ENCODE data around the gene WDR37. TPM values are rescaled to one million over a fixed set of nuclear protein-coding genes. Genes with fewer than 3 reads are reported as not detected.

WDR37 gene
- total RNA-seq, 1 experiment from 2014 or later, result 14.2 TPM

DNA sequence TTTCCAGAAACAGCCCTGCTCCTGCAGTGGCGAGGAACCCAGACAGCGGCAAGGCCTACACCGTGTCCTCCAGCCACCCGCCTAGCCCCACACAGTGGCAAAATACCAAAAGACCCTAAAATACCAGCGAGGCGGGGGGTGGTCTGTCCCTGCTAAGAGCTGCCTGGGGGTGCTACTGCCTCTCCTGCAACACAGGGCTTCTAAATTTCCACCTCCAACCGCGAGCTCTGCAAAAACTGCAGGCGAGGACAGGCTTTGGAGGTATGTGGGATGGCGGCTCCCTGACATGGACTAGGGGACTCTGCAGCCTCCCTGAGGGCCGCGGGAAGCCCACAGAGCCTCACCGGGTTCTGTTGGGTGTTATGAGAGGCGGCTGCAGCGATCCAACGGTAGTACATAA, 122.3 kb downstream of the WDR37 start:
- POLR2A ChIA-PET, result no interaction called here

DNA sequence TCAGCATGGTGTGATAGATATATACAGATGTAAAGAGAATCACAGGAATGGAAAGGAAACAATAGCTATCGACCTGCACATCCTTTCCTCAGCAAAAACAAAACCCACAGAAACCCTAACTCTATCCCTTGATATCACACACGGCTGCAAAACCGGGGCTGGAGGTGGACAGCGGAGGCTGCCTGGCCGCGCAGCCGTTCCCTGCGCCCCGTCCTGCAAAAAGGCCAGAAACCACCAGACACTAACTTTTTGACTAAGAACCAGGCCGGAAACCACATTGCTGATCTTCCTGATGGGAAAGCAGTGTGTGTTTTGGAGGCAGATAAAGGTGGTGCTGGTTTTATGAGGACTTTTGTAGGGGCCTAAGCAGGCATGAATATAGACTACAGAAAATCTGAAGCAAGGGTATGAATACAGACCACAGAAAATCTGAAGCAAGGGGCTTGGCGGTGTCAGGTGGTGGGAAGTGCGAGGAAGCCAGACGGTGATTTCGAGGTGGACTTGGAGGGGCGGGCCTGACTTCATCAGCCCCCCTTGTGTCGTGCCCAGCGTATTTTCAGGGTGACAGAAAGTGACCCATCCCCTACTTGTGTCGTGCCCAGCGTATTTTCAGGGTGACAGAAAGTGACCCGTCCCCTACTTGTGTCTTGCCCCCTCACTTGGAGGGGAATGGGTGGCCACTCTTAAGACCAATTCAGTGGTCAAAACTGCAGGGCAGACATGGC, 123.3 kb downstream of the WDR37 start:
- intact Hi-C loops (cut with micrococcal nuclease), result no loop called here
- Mint-ChIP-seq H3K27me3 (ENCODE audit: insufficient read depth, unreplicated experiment) (peaks cover 33% of the 10 kb centered on the region), H3K27ac (ENCODE audit: low read depth, unreplicated experiment) (no peak overlapping the region), H3K36me3 (ENCODE audit: insufficient read depth, unreplicated experiment) (no peaks in the 10 kb centered on the region), H3K4me3 (ENCODE audit: unreplicated experiment) (no peak overlapping the region), H3K4me1 (ENCODE audit: insufficient read depth, unreplicated experiment) (no peaks in the 10 kb centered on the region), H3K9me3 (ENCODE audit: unreplicated experiment) (no peaks in the 10 kb centered on the region)
- ChIA-PET CTCF (interaction anchor here (0.6 kb wide), 1 partner anchor 1841 kb away, joined by 3 read pairs; no protein-coding TSS in a partner anchor), POLR2A (interaction anchor here (0.6 kb wide), 1 partner anchor 1848 kb away, joined by 3 read pairs; no protein-coding TSS in a partner anchor)
- DNase-seq (ENCODE audit: unreplicated experiment), result no peak
- TF ChIP-seq, protein P1, sequence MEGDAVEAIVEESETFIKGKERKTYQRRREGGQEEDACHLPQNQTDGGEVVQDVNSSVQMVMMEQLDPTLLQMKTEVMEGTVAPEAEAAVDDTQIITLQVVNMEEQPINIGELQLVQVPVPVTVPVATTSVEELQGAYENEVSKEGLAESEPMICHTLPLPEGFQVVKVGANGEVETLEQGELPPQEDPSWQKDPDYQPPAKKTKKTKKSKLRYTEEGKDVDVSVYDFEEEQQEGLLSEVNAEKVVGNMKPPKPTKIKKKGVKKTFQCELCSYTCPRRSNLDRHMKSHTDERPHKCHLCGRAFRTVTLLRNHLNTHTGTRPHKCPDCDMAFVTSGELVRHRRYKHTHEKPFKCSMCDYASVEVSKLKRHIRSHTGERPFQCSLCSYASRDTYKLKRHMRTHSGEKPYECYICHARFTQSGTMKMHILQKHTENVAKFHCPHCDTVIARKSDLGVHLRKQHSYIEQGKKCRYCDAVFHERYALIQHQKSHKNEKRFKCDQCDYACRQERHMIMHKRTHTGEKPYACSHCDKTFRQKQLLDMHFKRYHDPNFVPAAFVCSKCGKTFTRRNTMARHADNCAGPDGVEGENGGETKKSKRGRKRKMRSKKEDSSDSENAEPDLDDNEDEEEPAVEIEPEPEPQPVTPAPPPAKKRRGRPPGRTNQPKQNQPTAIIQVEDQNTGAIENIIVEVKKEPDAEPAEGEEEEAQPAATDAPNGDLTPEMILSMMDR (IDR thresholded peaks at IDR 0.05; ENCODE audit: unreplicated experiment), result no peak
- BruUV-seq (replicated peaks), result no TSS peak

More for the DNA sequence above, 122.3 kb downstream of the WDR37 start:
- Mint-ChIP-seq H3K4me1 (ENCODE audit: insufficient read depth, unreplicated experiment) (no peaks in the 10 kb centered on the region), H3K9me3 (ENCODE audit: unreplicated experiment) (no peaks in the 10 kb centered on the region), H3K27ac (ENCODE audit: low read depth, unreplicated experiment) (no peak overlapping the region), H3K4me3 (ENCODE audit: unreplicated experiment) (no peak overlapping the region), H3K36me3 (ENCODE audit: insufficient read depth, unreplicated experiment) (no peaks in the 10 kb centered on the region), H3K27me3 (ENCODE audit: insufficient read depth, unreplicated experiment) (peaks cover 26% of the 10 kb centered on the region)
- CTCF ChIA-PET, result no interaction called here
- intact Hi-C loops (cut with micrococcal nuclease), result no loop called here
- TF ChIP-seq, protein P1 (IDR thresholded peaks at IDR 0.05; ENCODE audit: unreplicated experiment), result no peak
- no peak for DNase-seq (ENCODE audit: unreplicated experiment)
- BruUV-seq (replicated peaks), result no TSS peak

DNA sequence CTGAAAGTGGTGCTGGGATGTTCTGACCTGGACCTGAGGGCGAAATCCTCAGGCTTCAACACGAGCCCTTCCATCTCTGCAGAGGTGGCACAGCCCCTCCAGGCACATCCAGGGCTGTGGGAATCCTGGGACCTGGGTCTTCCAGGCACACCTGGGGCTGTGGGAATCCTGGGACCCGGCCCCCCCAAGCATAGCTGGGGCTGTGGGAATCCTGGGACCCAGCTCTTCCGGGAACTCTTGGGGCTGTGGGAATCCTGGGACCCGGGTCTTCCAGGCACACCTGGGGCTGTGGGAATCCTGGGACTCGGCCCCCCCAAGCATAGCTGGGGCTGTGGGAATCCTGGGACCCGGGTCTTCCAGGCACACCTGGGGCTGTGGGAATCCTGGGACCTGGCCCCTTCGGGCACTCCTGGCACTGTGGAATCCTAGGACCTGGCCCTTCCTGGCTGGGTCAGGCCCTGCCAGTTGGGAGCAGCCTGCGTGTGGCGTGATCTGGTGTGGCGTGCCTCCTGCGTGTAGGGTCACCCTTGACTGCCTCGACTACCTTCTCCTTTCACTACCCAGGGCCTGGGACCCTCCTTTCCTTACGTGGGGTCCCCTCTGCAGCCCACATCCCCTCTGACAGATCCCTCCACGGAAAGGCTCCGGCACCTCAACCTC, 124.0 kb downstream of the WDR37 start:
- ChIA-PET POLR2A (interaction anchor here (0.6 kb wide), 1 partner anchor 1848 kb away, joined by 3 read pairs; no protein-coding TSS in a partner anchor), CTCF (no interaction called here)
- DNase-seq (ENCODE audit: unreplicated experiment), result no peak
- no peak overlapping the region for H3K27ac Mint-ChIP-seq (ENCODE audit: low read depth, unreplicated experiment)
- H3K27me3 Mint-ChIP-seq (ENCODE audit: insufficient read depth, unreplicated experiment), result peaks cover 33% of the 10 kb centered on the region
- no peak overlapping the region for H3K4me3 Mint-ChIP-seq (ENCODE audit: unreplicated experiment)
- intact Hi-C loops (cut with micrococcal nuclease), result no loop called here
- BruUV-seq (replicated peaks), result no TSS peak
- no peaks in the 10 kb centered on the region for H3K4me1 Mint-ChIP-seq (ENCODE audit: insufficient read depth, unreplicated experiment)
- H3K9me3 Mint-ChIP-seq (ENCODE audit: unreplicated experiment), result no peaks in the 10 kb centered on the region
- TF ChIP-seq, protein P1 (IDR thresholded peaks at IDR 0.05; ENCODE audit: unreplicated experiment), result no peak
- H3K36me3 Mint-ChIP-seq (ENCODE audit: insufficient read depth, unreplicated experiment), result no peaks in the 10 kb centered on the region

DNA sequence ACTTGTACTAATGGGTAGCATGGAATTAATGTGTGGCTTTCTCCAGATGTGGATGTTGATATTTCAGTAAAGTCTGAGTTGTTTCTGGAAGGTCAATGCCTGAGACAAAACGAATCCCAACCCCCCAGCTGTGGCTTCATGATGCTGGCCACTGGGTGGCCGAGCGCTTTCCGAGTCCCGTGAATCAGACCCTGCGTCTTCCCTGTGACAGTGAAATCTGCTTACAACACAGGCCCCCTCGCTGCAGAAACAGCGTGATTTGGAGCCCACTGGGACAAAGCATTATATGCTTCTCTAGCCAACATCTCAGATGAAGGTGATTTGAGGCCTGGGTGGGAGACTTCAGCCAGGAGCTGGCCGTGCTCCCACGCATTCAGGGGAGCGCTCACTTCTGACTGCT, 124.7 kb downstream of the WDR37 start:
- Mint-ChIP-seq H3K9me3 (ENCODE audit: unreplicated experiment) (no peaks in the 10 kb centered on the region), H3K27ac (ENCODE audit: low read depth, unreplicated experiment) (no peak overlapping the region), H3K4me3 (ENCODE audit: unreplicated experiment) (no peak overlapping the region), H3K27me3 (ENCODE audit: insufficient read depth, unreplicated experiment) (peaks cover 33% of the 10 kb centered on the region), H3K4me1 (ENCODE audit: insufficient read depth, unreplicated experiment) (no peaks in the 10 kb centered on the region), H3K36me3 (ENCODE audit: insufficient read depth, unreplicated experiment) (no peaks in the 10 kb centered on the region)
- no peak for DNase-seq (ENCODE audit: unreplicated experiment)
- CTCF ChIA-PET, result interaction anchor here (0.6 kb wide), 1 partner anchor 1815 kb away, joined by 3 read pairs; no protein-coding TSS in a partner anchor
- POLR2A ChIA-PET, result interaction anchor here (0.6 kb wide), 1 partner anchor 1301 kb away, joined by 3 read pairs; no protein-coding TSS in a partner anchor
- intact Hi-C loops (cut with micrococcal nuclease), result no loop called here
- no TSS peak for BruUV-seq (replicated peaks)
- TF ChIP-seq, protein P1 (IDR thresholded peaks at IDR 0.05; ENCODE audit: unreplicated experiment), result no peak

Data from MCF 10A (cell line).